Measurements from ENCODE around the gene DDAH1.

GRCh38 chr1:85463731-85464496, 1.0 kb downstream of the DDAH1 start:
- TF ChIP-seq CTCF (IDR thresholded peaks at IDR 0.05; ENCODE audit: extremely low read depth in 1 of 2, insufficient read depth in 1 of 2, low read depth in 1 of 2, low read length in 2 of 2) (no peak), POLR2AphosphoS5 (IDR thresholded peaks at IDR 0.05; ENCODE audit: insufficient read depth, low read depth, low read length) (no peak), POLR2A (IDR thresholded peaks at IDR 0.05; ENCODE audit: low read depth, low read length) (peak; percentile 28), MAX (IDR thresholded peaks at IDR 0.05; ENCODE audit: insufficient read depth, insufficient read length) (no peak), MYC (IDR thresholded peaks at IDR 0.05; ENCODE audit: low read depth, low read length) (no peak)
